Osteoblast (primary cell): Measurements from ENCODE around the gene ANG. TPM values are rescaled to one million over a fixed set of nuclear protein-coding genes. Genes with fewer than 3 reads are reported as not detected.

Source experiments
- DNase-seq: peaks from one replicate; pipeline ENCODE4 v3.0.0; 2011; ENCODE audit warnings: low spot score, mixed read lengths; ENCODE audit not compliant: insufficient read length; ENCODE audit errors: missing footprints
- H2AFZ ChIP-seq: 2 replicates; pipeline ENCODE4 v1.6.0; 2011; ENCODE audit warnings: mild to moderate bottlenecking, low read length
- H3K27ac ChIP-seq: 2 replicates; pipeline ENCODE4 v1.5.1; 2011; ENCODE audit warnings: mild to moderate bottlenecking, low read depth, low read length, moderate library complexity
- H3K27me3 ChIP-seq: 2 replicates; pipeline ENCODE4 v1.6.0; 2012; ENCODE audit warnings: mild to moderate bottlenecking, control low read depth, inconsistent platforms, low read length, moderate library complexity; ENCODE audit not compliant: insufficient read depth
- H3K36me3 ChIP-seq: 2 replicates; pipeline ENCODE4 v1.5.1; 2011; ENCODE audit warnings: mild to moderate bottlenecking, low read length, control low read depth, moderate library complexity; ENCODE audit not compliant: insufficient read depth
- H3K4me1 ChIP-seq: 2 replicates; pipeline ENCODE4 v1.5.1; 2011; ENCODE audit warnings: mild to moderate bottlenecking, low read length, control low read depth, moderate library complexity; ENCODE audit not compliant: insufficient read depth
- H3K4me2 ChIP-seq: 2 replicates; pipeline ENCODE4 v1.6.0; 2011; ENCODE audit warnings: mild to moderate bottlenecking, low read length; ENCODE audit not compliant: insufficient read depth
- H3K4me3 ChIP-seq: fragments of 200-600 bp; sonication (generic); 3 replicates; pipeline ENCODE4 v1.5.1; 2012; ENCODE audit warnings: mild to moderate bottlenecking, low read length, inconsistent platforms; ENCODE audit not compliant: insufficient read depth
- H3K79me2 ChIP-seq: 2 replicates; pipeline ENCODE4 v1.6.0; 2012; ENCODE audit warnings: mild to moderate bottlenecking, low read length, control low read depth, inconsistent platforms; ENCODE audit not compliant: insufficient read depth
- H3K9me3 ChIP-seq: 2 replicates; pipeline ENCODE4 v1.5.1; 2011; ENCODE audit warnings: low read depth, low read length, control low read depth
- H4K20me1 ChIP-seq: 2 replicates; pipeline ENCODE4 v1.6.0; 2012; ENCODE audit warnings: mild to moderate bottlenecking, low read length, control low read depth; ENCODE audit not compliant: insufficient read depth
- CTCF ChIP-seq: IDR thresholded peaks from 2 replicates; pipeline ENCODE4 v1.5.1; 2011; ENCODE audit warnings: mild to moderate bottlenecking, low read depth, low read length, moderate library complexity; ENCODE audit errors: extremely low read depth
- total RNA-seq: library from RNA; depleted of rRNA; stranded (reverse); fragments of >200 nt; gene quantifications from 2 replicates; pipeline ENCODE4 v1.2.3, GENCODE V29; 2012

The ANG gene
- total RNA-seq, 1 donor = 7.2 TPM

GRCh38 chr14:20676072-20676471 is 12.5 kb upstream of the ANG start:
- no peak overlapping the region for H2AFZ ChIP-seq
- H3K9me3 ChIP-seq = no peaks in the 10 kb centered on the region
- no peaks in the 10 kb centered on the region for H4K20me1 ChIP-seq
- no peak overlapping the region for H3K4me3 ChIP-seq
- no peaks in the 10 kb centered on the region for H3K79me2 ChIP-seq
- H3K4me1 ChIP-seq = peaks cover 8% of the 10 kb centered on the region
- no peak overlapping the region for H3K27ac ChIP-seq
- no peak overlapping the region for H3K4me2 ChIP-seq
- peaks cover 2% of the 10 kb centered on the region for H3K27me3 ChIP-seq
- no peaks in the 10 kb centered on the region for H3K36me3 ChIP-seq
- TF ChIP-seq CTCF = no peak
- no peak for DNase-seq

GRCh38 chr14:20679907-20680306 is 8.7 kb upstream of the ANG start:
- Histone ChIP-seq H3K4me1 (peaks cover 14% of the 10 kb centered on the region), H3K79me2 (no peaks in the 10 kb centered on the region), H3K36me3 (no peaks in the 10 kb centered on the region), H4K20me1 (no peaks in the 10 kb centered on the region), H3K4me3 (no peak overlapping the region), H3K9me3 (no peaks in the 10 kb centered on the region), H3K4me2 (no peak overlapping the region), H3K27me3 (peaks cover 2% of the 10 kb centered on the region), H2AFZ (no peak overlapping the region), H3K27ac (no peak overlapping the region)
- DNase-seq = no peak
- TF ChIP-seq CTCF = no peak

- DNase-seq = no peak
- Histone ChIP-seq H3K4me1 (peaks cover 18% of the 10 kb centered on the region), H3K4me2 (peak overlapping the region; percentile 88), H3K27ac (no peak overlapping the region), H4K20me1 (no peaks in the 10 kb centered on the region), H3K4me3 (peak overlapping the region; percentile 97), H3K36me3 (no peaks in the 10 kb centered on the region), H3K9me3 (no peaks in the 10 kb centered on the region), H3K79me2 (no peaks in the 10 kb centered on the region), H2AFZ (peak overlapping the region; percentile 94), H3K27me3 (peaks cover 2% of the 10 kb centered on the region)
- no peak for TF ChIP-seq CTCF
These were observed 8.2 kb upstream of the ANG start for GRCh38 chr14:20680363-20680762.

- Histone ChIP-seq H3K4me2 (peak overlapping the region; percentile 88), H4K20me1 (no peaks in the 10 kb centered on the region), H3K4me1 (peaks cover 20% of the 10 kb centered on the region), H3K79me2 (no peaks in the 10 kb centered on the region), H3K9me3 (no peaks in the 10 kb centered on the region), H3K27me3 (no peaks in the 10 kb centered on the region), H3K27ac (peak overlapping the region; percentile 99), H2AFZ (peak overlapping the region; percentile 94), H3K36me3 (no peaks in the 10 kb centered on the region), H3K4me3 (peak overlapping the region; percentile 97)
- no peak for TF ChIP-seq CTCF
- no peak for DNase-seq
These were observed 7.7 kb upstream of the ANG start for GRCh38 chr14:20680843-20681347.
